DMS53 (cell line): ENCODE measurements around the gene TSPAN8.
"Not testable (repeated sequence)": the region's sequence is repeated elsewhere in the genome, so short reads cannot be mapped to it uniquely, and the experiment has no call there.

Experiments used
- DNase-seq: peaks from one replicate; lab custom pipeline; 2025; lab: John Stamatoyannopoulos, UW

TSPAN8 gene

DNA sequence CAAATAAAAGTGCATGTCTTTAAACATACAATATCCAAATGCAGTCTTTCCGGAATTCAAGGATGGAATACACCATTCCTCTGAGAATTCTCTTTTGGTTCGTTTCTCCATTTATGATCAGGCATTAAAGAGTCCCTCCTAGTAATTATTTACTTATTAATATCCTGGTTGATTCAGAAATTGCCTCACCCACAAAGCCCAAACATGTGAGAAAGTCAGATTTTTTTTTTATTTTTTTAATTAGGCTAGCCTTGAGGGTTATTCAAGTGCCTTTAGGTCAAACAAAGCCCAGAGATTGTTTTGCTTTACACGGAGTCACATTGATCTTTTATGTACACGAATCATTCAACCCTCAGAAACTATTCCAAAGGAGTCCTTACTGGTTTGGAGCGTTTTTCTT lies 6.4 kb upstream of the TSPAN8 start:
- peak; percentile 24 for DNase-seq

DNA sequence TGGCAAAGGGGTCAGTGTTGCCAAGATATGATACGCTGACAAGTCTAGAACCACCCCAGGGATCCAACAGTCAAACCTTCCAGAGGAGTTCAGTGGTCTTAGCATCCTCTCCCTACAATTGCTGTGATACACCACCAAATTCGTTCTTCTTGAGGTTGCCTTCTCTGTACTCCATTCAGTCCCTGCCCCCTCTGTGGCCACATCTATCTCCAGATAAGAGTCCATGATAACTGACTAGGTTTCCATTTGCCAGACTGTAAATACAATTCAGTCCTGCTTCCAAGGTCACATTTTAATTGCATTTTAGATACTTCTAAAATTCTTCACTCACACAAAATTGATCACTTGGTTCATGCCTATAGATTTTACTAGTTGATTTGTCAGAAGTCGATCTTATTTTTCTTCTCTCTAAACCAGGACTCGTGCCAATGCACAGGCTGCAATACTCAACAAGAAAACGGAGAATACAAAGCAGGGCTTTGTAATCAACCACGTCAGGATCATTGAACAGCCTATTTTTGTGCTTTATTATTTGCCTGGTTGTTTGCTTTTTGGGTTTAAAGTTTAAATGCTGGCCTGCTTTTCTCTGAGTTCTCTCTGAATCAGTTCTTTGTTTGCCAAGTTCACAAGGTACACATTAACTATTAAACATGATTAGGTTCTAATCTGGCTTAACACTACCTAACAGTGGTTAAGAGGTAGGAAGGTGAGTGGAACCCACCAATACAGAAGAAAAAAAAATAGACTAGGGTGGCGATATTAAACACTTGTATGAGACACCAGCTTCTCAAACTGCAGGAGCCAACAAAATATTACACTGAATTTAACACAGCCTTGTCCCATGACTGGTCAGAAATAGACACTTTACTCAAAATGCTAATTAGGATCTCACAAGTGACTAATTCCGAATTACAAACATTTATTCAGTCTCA lies 5.3 kb upstream of the TSPAN8 start:
- peak; percentile 39 for DNase-seq

DNA sequence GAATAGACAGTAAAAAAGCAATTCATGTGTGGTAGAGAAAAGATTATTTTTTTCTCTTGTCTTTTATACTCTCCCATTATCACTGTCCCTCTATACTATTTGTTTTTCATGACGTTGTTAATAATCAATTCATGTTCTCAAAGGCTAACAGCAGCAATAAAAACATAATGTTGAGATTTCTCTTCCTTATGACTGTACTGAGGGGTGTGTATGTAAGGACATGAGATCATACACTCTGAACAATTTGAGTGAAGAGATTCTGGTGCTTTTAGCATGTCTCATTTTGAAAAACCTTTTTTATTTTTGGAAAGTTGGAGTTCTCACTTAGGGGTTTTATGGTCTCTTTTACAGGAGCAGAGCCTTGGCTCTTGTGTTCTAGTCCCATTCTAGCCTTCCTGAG lies 3.8 kb upstream of the TSPAN8 start:
- DNase-seq: peak; percentile 15

DNA sequence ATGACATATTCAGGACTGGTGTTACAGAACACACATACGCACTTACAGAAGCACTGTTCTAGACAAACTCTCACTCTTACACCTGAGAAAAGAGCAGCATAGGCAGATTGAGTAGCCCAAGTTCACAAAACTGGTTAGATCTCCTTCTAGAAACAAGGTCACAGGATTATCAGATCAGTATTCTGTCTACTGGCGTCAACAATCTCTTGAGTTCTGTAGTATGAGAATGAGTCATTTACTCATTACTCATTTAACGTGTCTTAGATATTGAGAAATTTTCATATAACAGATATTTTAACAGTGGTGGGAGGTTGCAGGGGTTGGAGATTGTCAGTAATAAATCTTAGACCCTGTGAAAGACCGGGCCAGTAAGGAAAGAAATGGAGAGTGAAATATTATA lies 2.8 kb upstream of the TSPAN8 start:
- DNase-seq: peak; percentile 62

DNA sequence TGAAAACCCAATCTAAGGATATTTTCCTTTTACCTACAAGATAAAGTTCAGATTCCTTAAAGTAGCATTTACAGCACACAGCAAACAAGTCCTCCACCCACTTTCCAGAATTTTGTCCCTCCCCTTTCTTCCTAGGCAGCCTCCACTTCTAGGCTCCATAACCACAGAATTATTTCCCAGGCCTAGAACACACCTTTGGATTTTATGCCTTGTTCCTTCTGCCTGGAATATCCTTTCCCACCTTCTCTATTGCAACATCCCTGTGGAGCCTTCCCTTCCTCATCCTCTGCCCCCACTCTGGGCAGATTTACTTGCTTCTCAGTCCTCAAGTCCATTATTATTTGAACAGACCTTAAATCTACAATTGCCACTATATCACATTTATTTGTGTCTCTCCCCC lies 2.1 kb upstream of the TSPAN8 start:
- no peak for DNase-seq

DNA sequence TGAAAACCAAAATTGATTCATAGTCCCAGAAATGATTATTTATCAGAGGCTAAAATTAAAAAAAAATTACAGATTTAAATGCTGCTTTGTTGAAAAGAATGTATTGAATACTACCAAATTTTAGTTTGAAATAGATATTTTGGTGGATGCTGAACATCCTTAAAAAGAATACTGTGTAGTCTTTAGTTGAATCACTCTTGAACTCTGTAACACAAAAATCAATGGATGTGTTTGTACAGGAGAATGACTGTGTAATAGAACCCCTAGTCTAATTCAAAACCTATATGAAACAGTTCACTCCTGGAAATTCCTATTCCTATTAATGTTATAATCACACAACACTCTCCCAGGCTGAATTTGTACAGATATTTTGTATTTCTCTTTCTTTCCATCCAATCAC lies 1.5 kb upstream of the TSPAN8 start:
- peak; percentile 16 for DNase-seq

DNA sequence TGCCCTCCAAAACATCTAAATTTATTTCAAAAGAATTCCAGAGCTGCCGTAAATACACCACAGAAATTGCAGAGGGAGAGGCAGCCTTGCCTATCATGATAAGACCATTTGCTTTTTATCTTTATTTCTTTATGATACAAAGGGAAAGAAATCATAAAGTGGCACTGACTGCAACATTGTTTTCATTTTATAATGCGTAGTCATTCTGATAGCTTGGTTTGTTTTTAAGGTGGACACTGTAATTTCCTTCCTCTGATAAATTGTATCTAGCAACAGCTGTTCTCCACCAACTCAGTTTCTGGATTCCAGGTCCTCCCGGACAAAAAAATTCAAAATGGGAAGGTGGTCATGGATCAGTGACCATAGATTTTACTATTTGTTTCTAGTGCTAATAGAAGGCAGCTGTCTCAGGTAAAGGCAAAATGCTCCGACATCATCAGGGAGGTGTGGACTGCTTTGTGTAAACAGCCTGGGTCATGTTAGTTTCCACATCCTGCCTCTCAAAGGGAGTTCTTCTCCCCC lies 623 bp upstream of the TSPAN8 start:
- DNase-seq: peak; percentile 89

DNA sequence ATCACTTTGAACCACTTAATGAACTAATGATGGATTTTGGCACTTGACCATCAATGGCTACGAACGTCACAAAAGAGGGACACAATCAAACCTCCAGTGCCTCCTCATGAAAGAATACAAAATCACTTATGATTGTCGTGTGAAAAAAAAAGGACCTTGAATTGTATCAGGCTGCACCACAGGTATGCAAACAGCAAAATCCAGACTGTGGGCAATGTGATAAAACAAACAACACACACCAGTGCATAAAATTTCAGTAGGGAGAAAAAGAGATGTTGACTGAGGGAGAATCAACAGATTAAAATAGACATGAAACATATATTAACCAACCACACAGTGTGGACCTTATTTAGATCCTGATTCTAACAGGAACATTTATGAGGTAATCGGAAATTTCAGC lies 2.6 kb downstream of the TSPAN8 start:
- peak; percentile 36 for DNase-seq

DNA sequence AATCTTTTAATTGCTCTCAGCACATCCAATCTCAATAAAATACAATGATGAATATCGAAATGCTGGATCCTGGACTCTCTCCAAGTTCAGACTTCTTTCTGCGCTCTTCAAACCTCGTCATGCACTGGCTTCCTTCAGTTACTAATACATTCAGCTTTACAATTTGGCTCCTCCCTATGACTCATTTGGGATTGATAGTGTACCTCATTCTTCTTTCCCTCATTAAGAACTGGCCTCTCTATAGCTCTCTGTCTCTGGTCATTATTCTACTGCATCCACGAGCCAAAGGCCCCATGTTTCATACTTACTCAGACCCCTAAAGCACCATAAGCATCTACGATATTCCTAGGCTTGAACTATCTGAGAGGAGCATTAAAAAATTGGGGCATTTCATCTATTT lies 4.9 kb downstream of the TSPAN8 start:
- DNase-seq: no peak

DNA sequence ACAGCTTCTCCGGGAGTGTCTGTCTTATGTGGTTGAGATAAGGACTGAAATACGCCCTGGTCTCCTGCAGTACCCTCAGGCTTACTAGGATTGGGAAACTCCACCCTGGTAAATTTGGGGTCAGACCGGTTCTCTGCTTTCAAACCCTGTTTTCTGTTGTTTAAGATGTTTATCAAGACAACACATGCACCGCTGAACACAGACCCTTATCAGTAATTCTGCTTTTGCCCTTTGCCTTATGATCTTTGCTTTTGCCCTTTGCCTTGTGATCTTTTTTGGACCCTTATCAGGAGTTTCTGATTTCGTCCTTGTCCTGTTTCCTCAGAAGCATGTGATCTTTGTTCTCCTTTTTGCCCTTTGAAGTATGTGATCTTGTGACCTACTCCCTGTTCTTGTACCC lies 7.8 kb downstream of the TSPAN8 start:
- DNase-seq: not testable (repeated sequence)

DNA sequence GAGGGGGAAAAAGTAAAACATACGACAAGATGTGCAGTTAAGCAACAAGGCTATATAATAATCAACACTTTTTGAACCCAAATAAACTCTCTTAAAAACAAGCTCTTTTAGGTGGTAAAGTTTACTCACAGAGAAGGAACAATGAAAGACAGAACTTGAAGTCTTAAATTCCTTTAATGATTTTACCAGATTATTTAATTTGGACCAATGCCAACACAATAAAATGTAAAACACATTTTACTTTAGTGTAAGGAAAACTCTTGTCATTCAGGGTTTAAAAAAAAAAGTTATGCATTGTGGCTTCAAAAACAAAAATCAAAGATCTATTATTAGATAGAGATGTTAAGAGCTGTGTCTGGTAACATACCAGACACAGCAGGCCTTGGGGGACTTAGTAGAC lies 13.1 kb downstream of the TSPAN8 start:
- DNase-seq: no peak

DNA sequence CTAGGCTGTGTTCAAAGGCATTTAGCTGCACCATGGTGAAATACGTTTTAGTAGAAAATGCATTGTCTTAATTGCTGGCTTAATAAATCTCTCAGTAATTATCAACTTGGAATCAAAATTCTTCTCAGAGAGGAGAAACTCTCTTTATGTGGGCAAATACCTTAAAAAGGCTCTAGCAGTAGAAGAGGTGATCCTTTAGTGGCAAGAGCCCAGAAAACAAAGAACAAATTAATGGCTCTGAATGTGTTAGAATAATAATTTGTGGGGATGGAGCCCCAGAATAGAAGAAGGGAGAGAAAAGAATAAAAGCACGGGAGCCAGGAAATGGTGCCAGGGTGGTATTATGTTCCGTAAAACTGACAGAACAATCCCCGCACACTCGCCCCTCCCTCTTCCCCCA lies 14.8 kb downstream of the TSPAN8 start:
- no peak for DNase-seq

DNA sequence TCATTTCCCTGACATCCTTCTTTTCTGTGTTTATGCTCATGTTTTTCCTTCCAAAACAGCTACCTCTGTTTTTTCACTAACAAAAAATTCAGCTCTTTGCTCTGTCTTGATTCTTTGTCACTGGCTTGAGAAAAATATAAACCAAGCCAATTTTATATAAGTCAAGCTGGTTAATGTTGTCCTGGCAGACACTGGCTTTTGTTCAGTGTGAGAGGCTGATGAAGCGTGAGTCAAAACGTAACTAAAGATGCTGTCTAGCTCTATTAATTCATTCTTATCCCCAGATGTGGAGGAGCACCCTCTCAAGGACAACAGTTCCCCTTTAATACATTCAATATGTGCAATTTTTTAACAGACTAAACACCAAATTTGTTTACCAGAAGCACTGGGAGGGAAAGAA lies 15.8 kb downstream of the TSPAN8 start:
- no peak for DNase-seq

DNA sequence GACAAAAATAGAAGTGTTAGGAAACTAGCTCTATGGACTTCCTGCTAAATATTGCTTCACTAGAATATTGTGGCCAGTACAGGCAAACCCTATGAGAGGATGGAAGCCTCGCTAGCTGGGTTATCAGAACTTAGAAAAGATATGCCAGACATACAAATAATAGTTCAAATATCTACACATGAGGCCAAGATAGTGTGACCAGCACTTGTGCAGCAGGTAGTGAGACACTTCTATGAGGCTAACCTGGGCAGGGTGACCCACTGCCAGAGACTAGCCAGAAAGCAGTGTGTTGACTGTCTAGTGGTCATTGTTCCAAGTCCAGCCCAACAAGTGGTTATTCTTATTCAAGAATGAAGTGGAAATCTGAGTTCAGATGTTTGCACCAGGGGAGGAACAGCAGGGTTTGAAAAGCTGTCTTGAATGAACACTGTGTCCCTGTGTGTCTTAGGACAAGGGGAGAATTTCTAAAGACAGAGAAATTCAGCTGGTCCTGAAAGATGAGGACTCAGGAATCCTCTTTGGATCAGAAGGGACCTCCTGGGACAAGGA lies 16.3 kb downstream of the TSPAN8 start:
- no peak for DNase-seq

DNA sequence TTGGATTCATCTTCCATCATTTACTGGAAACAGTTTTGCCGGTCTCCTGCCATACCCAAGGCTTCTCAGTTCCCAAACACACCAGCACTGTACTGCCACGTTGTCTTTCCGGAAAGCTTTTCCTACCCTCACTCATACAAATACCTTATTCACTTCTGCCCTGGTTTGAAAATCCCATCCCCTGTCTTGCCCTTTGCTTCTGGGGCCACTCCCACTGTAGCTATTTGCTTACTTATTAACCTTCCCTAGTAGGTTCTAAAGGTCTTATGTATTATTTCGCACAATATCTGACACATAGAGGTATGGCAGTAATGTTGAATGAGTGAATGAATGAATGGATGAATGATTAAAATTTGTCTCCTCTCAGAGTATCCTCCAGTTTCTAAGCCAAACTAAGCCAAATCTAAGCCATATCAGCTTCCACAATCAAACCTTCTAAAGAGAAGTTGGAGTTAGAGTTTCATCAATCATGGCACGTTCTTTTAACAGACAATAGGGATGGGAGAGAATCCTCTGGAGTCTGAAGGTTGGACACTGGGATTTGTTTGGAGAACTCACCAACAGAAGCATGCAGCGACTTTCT lies 18.6 kb downstream of the TSPAN8 start:
- DNase-seq: no peak

DNA sequence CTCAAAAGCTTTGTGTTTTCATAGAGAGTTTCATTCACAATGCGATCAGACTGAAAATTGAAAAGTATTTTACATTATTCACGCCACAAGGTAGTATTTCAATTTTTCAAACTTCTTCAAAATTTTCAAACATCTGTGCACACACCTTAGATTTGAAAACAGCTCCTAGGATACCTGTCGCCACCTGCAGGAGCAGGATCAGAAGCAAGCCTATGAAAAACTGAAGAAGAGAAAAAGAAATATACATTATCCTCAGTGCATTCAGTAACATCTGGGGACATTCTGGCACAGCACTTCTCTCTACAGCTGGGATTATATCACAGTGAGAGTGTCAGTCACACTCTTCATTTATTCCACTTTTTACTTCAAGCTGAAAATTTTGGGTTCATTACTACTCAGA lies 19.8 kb downstream of the TSPAN8 start:
- no peak for DNase-seq

DNA sequence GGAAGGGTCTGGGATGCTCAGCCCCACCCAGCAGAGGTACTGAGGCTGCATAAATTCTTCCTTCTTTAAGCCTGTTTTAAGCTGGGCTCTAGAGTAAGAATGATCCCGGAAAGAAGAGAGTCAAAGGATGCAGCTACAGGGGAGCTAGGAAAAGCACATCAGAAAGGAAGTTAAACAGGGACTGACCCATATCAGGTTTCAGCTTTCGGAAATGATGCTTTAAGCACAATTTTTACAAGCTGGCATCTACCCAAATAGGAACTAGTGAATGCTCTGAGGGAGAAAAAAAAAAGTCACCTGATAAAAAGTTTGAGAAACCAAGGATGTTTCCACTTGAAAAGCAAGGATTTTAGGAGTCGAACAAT lies 22.0 kb downstream of the TSPAN8 start:
- peak; percentile 60 for DNase-seq

DNA sequence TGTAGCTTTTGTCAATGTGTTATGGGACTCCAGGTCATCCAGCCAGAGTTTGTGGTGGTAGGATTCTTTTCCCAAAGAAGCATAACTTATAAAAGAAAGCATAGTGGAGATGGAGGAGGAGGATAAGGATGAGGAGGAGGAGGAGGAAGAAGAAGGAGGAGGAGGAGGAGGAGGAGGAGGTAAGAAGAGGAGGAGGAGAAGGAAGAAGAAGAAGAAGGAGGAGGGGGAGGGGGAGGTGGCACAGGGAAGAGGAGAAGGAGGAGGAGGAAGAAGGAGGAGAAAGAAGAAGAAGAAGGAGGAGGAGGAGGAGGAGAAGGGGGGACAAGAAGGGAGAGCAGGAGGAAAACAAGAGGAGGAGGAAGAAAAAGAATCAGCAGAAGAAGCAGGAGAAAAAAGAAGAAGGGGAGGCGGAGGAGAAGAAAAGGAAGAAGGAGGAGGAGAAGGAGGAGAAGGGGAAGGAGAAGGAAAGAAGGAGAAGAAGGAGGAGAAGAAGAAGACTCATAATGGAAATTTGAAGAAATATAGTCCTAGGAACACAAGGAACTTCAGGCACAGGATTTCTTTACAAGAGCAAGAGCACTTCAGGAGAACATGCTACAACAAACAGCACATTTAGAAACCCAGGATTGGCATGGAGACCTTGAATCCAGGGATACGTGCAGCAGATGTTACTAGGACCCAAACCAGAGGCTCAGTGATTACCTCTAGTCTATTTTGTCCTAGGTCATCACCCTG lies 22.6 kb downstream of the TSPAN8 start:
- DNase-seq: peak; percentile 44

DNA sequence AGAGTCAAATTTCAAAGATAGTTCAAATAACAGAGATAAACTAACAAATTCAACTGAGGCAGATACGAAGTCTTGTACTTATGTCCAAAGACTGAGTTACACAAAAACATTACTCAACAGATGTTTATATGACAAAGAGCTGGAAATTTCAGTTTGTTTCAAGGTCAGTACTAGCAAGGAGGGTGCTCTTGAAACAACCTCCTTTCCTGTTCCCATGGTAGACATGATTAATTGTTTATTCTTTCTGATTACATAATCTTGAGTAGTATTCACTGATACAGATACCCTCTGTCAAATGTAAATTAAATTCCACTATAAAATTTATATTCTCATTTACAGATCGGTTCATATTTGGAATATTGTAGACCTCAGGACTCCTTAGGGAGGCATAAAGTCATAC lies 23.4 kb downstream of the TSPAN8 start:
- DNase-seq: no peak

DNA sequence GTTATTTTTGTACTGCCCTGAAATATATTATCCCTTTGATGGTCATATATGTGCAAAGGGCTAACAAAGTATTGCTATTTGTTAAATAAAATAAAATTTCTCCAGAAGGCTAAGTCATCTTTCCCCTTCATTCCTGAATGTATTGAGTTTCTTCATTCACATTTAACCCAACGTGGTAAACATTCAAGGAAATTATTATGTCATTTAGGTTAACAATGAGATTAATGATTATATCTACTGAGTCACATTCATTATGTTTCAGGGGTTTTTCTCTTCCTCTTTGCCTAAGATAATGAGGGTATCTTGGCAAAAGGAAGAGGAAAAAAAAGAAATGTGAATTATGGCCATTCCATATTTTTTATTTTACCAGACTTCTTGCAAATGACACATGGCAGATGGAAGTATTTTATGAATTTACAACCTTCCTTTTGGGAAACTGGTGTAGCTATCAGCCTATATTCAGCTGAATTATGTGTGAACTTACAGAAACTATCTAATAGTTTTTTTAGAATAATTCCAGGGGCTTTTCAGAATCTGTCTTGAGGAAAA lies 27.2 kb downstream of the TSPAN8 start:
- no peak for DNase-seq

DNA sequence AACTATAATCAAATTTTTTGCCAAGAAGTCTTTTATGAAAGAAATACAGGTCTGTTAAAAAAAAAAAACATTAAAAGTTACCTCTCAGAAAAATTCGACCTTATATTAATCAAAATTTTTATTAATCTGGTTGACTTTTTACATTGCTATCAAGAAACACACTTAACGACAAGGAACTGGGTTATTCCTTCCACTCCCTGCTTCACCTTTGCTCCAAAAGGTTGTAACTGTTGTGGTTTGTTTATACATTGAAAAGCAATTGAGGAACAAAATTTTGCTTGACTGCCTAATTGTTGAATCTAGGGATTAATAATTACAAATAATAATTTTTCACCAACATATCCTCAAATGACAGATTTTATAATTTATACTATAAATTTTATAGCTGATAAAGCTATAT lies 28.4 kb downstream of the TSPAN8 start:
- DNase-seq: no peak

DNA sequence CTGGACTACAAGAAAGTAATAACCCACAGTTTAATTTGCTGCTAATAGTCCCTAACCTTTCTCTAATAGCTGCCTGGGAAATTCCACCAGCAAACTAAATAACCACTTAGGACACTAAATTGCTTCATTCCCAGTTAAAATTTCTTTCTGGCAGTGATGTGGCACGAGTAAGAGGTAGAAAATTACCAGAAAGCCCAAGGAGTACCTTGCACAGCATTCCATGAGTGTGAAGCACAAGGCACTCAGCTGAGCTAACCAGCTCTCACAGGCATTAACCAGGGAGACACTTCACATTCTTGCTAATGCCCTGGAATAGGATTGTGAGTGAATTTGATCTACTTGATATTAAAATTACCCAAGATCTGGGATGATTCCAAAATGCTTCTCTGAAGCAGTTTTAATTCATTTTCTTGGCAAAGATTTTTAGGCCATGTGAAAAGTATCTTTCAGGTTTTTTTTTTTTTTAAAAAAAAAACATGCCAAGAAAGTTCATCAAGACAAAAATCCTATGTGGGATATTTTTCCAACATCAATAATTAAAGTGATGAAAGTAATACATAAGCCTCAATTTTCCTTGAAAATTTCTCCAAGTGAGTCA lies 29.5 kb downstream of the TSPAN8 start:
- no peak for DNase-seq
